DMS53 (cell line): Measurements from ENCODE around the gene EML4.
"Not testable (repeated sequence)": the region's sequence is repeated elsewhere in the genome, so short reads cannot be mapped to it uniquely, and the experiment has no call there.

Experiments
- DNase-seq: peaks from one replicate; lab custom pipeline; 2025; lab: John Stamatoyannopoulos, UW

Gene EML4

GRCh38 chr2:42266236-42266635, 97.1 kb downstream of the EML4 start:
- DNase-seq: no peak

DNA sequence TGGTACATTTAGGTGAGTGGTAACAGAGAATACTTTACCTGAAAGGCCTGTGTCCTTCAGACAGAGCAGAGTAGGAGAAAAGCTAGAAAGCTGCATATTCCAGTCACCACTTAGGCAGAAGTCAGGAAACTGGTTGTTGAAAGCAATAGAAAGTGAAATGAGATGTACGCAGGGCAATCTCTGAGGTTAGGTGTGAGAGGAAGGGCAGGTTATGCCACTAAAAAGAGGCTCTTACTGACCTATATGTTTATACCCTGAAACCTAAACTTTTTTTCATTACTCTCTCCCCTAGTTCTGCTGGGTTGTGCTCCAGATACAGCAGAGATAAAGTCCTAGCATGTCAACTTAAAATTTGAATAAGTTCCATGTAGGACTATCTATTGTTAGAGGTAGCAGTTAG, 98.4 kb downstream of the EML4 start:
- DNase-seq: no peak

GRCh38 chr2:42268528-42269151, 99.5 kb downstream of the EML4 start:
- no peak for DNase-seq

DNA sequence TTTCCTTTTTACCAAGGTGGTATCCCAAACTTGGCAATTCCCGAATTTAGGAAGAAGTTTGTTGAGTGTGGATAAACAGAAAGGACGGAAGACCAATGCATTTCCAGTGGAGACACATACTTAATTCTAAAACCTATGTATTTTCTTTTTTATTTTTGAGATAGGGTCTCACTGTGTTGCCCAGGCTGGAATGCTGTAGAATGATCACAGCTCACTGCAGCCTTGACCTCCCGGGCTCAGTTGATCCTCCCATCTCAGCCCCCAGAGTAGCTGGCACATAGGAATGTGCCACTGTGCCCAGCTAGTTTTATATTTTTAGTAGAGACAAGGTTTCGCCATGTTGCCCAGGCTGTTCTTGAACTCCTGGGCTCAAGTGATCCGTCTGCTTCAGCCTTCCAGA, 101.6 kb downstream of the EML4 start:
- no peak for DNase-seq

DNA sequence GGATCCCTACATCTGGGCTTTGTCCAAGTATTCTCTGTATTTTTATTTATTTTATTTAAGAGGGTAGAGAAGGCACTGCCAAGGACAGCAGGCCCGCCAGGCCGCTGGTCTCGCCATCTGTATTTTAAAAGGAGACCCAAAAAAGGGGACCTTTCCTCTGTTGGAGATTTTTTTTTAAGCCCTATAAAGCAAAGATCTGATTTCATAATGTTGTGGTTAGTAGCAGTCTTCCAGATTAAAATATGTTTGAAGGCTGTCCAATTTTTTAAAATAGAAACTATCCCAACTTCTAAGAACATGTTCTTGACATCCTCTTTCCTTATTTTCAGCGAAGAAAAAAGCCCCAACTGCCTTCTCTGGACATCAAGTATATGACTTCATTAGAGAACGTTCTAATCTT, 102.1 kb downstream of the EML4 start:
- DNase-seq: not testable (repeated sequence)

DNA sequence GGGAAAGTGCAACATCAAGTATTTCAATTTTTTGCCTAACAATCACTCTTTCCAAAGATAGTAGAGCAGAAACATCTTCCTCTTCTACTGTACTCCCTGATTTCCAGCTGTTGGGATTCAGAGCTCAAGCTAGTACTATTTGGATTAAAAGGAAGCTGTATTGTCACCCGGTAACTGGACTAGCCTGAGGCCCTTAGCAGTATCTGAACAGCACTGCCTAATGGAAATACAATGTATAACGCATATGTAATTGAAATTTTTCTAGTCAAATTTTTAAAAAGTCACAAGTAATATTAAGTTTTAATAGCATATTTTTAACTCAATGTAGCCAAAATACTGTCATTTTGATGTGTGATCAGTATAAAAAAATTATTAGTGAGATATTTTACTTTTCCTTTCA, 105.7 kb downstream of the EML4 start:
- no peak for DNase-seq

DNA sequence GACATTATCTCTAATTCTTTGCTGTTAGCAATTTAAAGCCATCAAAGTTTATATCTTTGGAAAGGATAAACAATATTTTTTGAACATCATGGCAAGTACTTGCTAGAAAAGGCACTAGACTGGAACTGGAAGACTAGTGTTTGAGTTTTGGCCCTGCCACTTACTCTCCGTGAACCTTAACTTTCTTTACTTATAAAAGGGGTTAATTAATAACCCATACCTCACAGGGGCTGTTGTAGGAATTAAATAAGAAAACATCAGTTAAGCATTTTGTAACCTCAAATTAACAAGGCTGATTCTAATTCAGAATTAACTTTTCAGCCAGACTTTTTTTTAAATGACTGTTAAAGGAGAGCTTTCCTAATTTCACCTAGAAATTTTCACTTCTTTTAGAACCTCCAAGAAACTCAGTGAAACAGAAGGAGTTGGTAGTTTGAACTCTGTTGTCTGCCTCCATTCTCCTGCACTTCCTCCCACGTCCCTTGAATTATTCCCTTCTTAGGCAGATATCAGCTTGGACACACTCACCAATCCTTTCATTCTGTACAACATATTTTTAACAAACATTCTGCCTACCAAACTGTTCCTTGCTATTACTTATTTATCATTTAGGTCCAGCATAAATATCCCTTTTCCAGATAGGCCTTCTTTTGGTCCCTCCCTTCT, 112.4 kb downstream of the EML4 start:
- DNase-seq: no peak

DNA sequence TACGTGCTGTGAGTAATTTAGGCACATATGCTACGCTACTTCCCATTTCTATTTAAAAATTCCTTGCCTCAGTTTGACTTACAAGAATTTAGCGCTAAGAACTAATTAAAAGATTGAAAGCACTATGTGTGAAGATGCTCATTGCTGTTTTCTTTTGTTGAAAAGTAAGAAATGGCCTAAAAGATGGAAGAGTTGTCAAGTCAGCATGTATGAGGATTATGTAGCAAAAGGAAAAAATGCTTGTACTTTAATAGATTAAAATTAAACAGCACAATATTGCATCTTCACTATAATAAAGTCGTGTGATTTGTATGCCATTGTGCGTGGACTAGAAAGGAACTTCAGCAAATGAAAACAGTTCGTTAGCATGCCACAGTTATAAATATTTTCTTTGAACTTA, 114.9 kb downstream of the EML4 start:
- no peak for DNase-seq

- DNase-seq: no peak
These were observed 117.3 kb downstream of the EML4 start for GRCh38 chr2:42286268-42286946.

DNA sequence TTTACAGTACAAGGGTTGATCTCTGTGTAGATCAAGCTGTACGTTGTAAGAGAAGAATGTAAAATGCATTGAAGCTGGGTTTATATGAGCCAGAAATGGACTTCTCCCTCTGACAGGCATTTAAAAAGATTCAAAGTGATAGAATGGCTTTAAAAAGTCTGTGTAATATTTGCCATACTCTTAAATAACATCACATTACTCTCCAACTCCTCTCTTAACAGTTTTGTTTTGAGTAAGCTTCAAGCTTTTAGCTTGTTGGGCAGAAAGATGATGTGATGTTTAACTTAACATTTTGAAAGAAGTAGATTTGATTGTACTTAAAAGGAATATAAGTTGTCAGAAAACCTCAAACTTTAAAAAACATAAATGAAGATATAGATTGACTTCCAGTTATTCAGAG, 119.7 kb downstream of the EML4 start:
- no peak for DNase-seq

- DNase-seq: no peak
These were observed 120.1 kb downstream of the EML4 start for GRCh38 chr2:42289222-42289621.

GRCh38 chr2:42290005-42290404, 120.9 kb downstream of the EML4 start:
- no peak for DNase-seq

DNA sequence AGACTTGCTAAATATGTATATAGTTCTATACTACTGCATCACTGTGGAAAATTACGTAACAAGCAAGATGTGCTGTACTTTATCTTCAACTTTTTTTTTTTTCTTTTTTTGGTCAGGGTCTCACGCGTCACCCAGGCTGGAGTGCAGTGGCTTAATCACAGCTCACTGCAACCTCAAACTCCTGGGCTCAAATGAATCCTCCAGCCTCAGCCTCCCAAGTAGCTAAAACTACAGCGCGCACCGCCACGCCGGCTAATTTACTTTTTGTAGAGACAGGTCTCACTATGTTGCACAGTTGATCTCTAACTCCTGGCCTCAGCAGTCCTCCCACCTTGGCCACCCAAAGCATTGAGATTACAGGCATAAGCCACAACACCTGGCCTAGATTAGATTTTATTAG, 123.9 kb downstream of the EML4 start:
- DNase-seq: no peak

DNA sequence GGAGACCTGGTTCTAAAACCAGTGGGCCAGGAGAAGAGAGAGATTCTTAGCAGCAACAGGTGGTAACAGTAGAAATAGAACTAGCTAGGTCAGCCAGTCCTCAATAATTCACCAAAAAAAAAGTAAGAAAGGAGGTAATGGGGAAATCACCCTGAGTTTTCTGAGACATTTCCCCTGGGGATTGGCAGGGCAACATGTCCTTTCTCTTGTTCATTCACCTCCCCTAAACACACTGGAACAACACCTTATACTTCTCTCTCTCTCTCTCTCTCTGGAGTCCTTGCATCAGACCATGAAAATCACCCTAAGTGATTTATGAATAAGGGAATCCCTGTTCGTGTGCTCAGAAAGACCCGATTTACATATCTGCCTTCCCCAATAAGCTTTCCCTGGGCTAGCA, 127.1 kb downstream of the EML4 start:
- no peak for DNase-seq

DNA sequence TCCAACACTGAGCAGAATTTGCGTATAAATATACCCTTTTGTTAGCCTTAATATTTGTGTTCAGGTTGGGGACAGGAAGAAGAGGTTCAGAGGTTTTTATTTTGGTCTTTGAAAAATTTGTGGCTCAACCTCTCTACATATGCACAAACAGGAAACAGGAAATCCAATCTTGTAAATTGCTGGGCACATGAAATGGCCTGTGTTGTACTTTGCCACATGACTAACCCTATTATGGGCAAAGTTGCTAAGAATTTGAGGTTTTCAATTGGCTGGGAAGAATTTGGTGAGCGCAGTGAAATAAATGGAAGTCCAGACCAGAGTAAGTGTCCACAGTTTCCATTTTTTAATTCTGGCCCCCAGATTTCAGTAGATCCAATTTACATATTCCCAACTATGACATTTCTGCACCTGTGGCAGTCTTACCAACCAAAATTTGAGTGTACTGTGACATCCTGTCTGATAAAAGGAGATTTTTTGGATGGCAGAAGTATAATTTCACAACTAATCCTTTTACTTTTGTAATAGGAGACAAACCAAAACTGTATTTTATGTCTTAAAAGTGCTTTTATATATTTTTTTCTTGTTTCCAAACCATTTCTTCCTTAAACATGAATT, 128.3 kb downstream of the EML4 start:
- DNase-seq: no peak

DNA sequence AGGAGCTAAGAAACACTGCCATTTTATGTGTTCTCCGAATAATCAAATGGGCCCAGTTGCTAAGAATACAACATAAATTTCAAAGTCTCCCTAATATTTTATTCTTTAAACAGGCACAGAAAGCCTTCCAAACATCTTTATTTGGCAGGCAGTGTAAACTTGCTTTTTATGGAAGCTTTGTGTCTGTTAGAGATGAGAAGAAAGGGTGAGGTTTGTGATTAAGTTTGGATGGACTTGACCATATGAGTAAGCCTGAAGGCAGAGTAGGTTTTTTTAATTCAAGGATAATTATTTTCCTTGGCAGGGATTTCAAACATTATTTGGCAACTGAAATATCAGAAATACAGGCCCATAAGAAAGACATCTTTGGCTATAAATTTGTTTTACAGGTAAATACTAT, 129.0 kb downstream of the EML4 start:
- DNase-seq: no peak

DNA sequence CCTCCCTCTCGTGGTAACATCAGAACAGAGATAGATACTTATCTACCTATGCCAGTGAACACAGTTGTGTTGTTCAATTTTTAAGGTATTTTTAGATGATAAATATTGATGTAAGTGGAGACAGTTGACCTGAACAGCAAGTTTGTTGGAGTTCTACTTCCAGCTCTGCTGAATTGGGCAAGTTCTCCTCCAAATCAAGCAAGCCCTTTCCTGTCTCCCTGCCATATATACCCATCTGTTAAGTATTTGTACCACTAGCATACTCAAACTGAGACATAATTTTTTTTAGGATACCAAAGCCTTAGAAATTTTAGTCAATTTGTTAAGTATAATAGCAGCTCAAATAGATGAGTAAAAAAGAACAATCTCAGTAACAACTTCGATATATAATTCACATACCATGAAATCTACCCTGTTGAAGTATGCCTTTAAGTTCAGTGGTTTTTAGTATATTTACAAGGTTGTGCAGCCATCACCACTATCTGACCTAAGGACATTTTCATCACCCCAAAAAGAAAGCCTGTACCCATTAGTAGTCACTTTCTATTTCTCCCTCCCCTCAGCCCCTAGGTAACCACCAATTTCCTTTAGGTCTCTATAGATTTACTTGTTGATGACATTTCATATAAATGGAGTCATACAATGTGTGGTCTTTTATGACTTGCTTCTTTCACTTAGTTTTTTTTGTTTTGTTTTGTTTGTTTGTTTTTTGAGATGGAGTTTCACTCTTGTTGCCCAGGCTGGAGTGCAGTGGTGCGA, 130.0 kb downstream of the EML4 start:
- DNase-seq: no peak

DNA sequence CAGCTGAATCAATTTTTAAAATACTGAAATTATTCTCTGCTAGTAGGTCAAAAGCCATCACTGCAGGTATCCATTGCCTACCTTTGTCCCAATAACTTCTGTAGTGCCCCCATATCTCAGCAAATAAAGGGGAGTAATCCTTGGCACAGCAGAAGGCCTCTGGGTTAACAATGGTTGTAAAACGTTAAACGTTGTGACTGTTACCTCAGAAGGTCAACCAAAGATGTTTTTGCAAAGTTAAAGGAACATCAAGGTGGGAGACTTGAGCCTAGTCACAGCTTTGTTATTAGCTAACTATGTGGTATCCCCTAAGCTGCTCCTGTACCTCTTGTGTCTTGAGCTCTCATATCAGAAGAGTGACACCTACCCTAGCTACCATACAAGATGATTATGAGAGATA, 131.4 kb downstream of the EML4 start:
- DNase-seq: no peak

DNA sequence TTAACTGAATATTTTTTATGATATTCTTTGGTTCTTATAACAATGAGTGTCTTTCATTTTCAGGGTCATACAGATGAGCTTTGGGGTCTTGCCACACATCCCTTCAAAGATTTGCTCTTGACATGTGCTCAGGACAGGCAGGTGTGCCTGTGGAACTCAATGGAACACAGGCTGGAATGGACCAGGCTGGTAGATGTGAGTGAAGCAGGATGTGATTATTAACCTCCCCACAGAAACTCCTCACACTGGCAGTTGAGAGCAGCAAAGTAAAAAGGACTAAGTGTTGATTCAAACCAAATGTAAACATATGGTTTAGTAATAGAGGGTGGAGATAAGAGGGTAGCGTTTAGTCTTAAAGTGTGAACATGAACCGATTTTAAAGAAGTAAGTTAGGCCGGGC, 134.1 kb downstream of the EML4 start:
- peak; percentile 31 for DNase-seq

- DNase-seq: no peak
These were observed 135.0 kb downstream of the EML4 start for GRCh38 chr2:42304059-42304713.

DNA sequence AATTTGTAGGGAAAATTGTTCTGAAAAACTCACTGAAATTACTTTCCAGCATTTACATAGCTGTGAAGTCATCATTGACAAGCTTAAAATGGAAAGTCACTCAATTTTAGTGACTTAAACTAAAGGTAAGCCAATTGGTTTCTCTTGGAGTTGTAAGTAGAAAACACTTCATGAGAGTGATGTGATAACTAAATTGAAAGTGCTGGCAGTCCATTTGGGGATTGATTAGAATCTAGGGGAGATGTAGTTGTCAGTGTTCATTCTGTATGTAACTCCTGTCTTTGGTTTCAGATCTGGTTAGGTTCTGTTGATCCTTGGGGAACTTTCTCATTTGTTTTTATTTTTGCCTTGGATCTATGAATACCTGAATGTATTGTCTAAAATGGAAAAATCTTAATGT, 138.0 kb downstream of the EML4 start:
- DNase-seq: no peak

DNA sequence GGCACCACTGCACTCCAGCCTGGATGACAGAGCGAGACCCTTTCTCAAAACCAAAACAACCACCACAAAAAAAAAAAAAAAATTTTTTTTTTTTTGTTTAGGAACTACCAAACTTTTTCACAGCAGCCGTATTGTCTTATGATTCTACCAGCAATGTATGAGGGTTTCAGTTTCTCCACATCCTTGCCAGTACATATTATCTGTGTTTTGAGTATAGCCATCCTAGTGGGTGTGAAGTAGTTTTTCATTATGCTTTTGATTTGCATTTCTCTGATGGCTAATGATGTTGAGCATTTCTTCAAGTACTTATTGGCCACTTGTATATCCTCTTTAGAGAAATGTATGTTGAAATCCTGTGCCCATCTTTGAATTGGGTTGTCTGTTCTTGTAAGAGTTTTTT, 140.2 kb downstream of the EML4 start:
- DNase-seq: no peak
